ENCODE measurements around the gene ASXL1. TPM values are rescaled to one million over a fixed set of nuclear protein-coding genes. Genes with fewer than 3 reads are reported as not detected.

The ASXL1 gene
- total and polyA plus RNA-seq, 5 donors from 2014 or later: 15.0 to 314 (median 21.7) TPM

- Mint-ChIP-seq H3K27ac (no peak overlapping the region), H3K36me3 (no peaks in the 10 kb centered on the region), H3K4me3 (no peak overlapping the region), H3K4me1 (peaks cover 0 to 52% (median 21%) of the 10 kb centered on the region in 4 donors), H3K27me3 (no peaks in the 10 kb centered on the region), H3K9me3 (no peaks in the 10 kb centered on the region)
- ATAC-seq (ENCODE audit: low read depth in 2 of 2) (no peak), DNase-seq (no peak)
- Histone ChIP-seq H3K27ac (ENCODE audit: insufficient read depth, low read length, poor library complexity, severe bottlenecking) (no peak overlapping the region), H3K36me3 (ENCODE audit: control insufficient read depth, insufficient read depth, low read length) (peaks cover 25% of the 10 kb centered on the region), H3K4me1 (ENCODE audit: control insufficient read depth, insufficient read depth, low read length, poor library complexity, severe bottlenecking) (peaks cover 13% of the 10 kb centered on the region), H3K27me3 (ENCODE audit: control insufficient read depth, insufficient read depth, low read length) (no peaks in the 10 kb centered on the region), H3K9me3 (ENCODE audit: control insufficient read depth in 2 of 2, low read length in 2 of 2) (no peaks in the 10 kb centered on the region), H3K4me3 (ENCODE audit: low read depth, low read length) (no peak overlapping the region)
Measured at GRCh38 chr20:32474009-32474716, 116.0 kb downstream of the ASXL1 start.

GRCh38 chr20:32474717-32474966 lies 116.5 kb downstream of the ASXL1 start:
- Mint-ChIP-seq H3K4me3 (no peak overlapping the region), H3K9me3 (no peaks in the 10 kb centered on the region), H3K27me3 (no peaks in the 10 kb centered on the region), H3K36me3 (no peaks in the 10 kb centered on the region), H3K27ac (no peak overlapping the region), H3K4me1 (peaks cover 0 to 57% (median 25%) of the 10 kb centered on the region in 4 donors)
- Histone ChIP-seq H3K4me1 (ENCODE audit: control insufficient read depth, insufficient read depth, low read length, poor library complexity, severe bottlenecking) (peaks cover 13% of the 10 kb centered on the region), H3K27ac (ENCODE audit: insufficient read depth, low read length, poor library complexity, severe bottlenecking) (no peak overlapping the region), H3K9me3 (ENCODE audit: control insufficient read depth in 2 of 2, low read length in 2 of 2) (no peaks in the 10 kb centered on the region), H3K4me3 (ENCODE audit: low read depth, low read length) (no peak overlapping the region), H3K27me3 (ENCODE audit: control insufficient read depth, insufficient read depth, low read length) (no peaks in the 10 kb centered on the region), H3K36me3 (ENCODE audit: control insufficient read depth, insufficient read depth, low read length) (peaks cover 25% of the 10 kb centered on the region)
- no peak for ATAC-seq (ENCODE audit: low read depth in 2 of 2)
- DNase-seq: no peak

- H3K36me3 Mint-ChIP-seq: no peaks in the 10 kb centered on the region
- Histone ChIP-seq H3K9me3 (ENCODE audit: control insufficient read depth in 2 of 2, low read length in 2 of 2) (no peaks in the 10 kb centered on the region), H3K27ac (ENCODE audit: insufficient read depth, low read length, poor library complexity, severe bottlenecking) (peak overlapping the region; percentile 49), H3K27me3 (ENCODE audit: control insufficient read depth, insufficient read depth, low read length) (no peaks in the 10 kb centered on the region), H3K36me3 (ENCODE audit: control insufficient read depth, insufficient read depth, low read length) (peaks cover 25% of the 10 kb centered on the region), H3K4me3 (ENCODE audit: low read depth, low read length) (no peak overlapping the region), H3K4me1 (ENCODE audit: control insufficient read depth, insufficient read depth, low read length, poor library complexity, severe bottlenecking) (peaks cover 13% of the 10 kb centered on the region)
- H3K4me1 Mint-ChIP-seq: peaks cover 0 to 60% (median 29%) of the 10 kb centered on the region in 4 donors
- no peak overlapping the region for H3K4me3 Mint-ChIP-seq
- no peaks in the 10 kb centered on the region for H3K27me3 Mint-ChIP-seq
- H3K9me3 Mint-ChIP-seq: no peaks in the 10 kb centered on the region
- DNase-seq (no peak), ATAC-seq (ENCODE audit: low read depth in 2 of 2) (no peak)
- peak overlapping the region in 2 of 3 donors; percentile 60 to 87 for H3K27ac Mint-ChIP-seq
Measured at GRCh38 chr20:32474967-32475811, 117.1 kb downstream of the ASXL1 start.

GRCh38 chr20:32476684-32477593 lies 118.8 kb downstream of the ASXL1 start:
- Histone ChIP-seq H3K4me1 (ENCODE audit: control insufficient read depth, insufficient read depth, low read length, poor library complexity, severe bottlenecking) (peaks cover 23% of the 10 kb centered on the region), H3K27me3 (ENCODE audit: control insufficient read depth, insufficient read depth, low read length) (no peaks in the 10 kb centered on the region), H3K4me3 (ENCODE audit: low read depth, low read length) (no peak overlapping the region), H3K27ac (ENCODE audit: insufficient read depth, low read length, poor library complexity, severe bottlenecking) (no peak overlapping the region), H3K36me3 (ENCODE audit: control insufficient read depth, insufficient read depth, low read length) (peaks cover 20% of the 10 kb centered on the region), H3K9me3 (ENCODE audit: control insufficient read depth in 2 of 2, low read length in 2 of 2) (no peaks in the 10 kb centered on the region)
- DNase-seq (no peak), ATAC-seq (ENCODE audit: low read depth in 2 of 2) (no peak)
- H3K36me3 Mint-ChIP-seq: no peaks in the 10 kb centered on the region
- H3K4me3 Mint-ChIP-seq: peak overlapping the region; percentile 36 to 79 (median 70)
- peaks cover 0 to 62% (median 31%) of the 10 kb centered on the region in 4 donors for H3K4me1 Mint-ChIP-seq
- H3K27me3 Mint-ChIP-seq: no peaks in the 10 kb centered on the region
- no peaks in the 10 kb centered on the region for H3K9me3 Mint-ChIP-seq
- H3K27ac Mint-ChIP-seq: peak overlapping the region; percentile 87 to 93 (median 90)

- Mint-ChIP-seq H3K4me3 (peak overlapping the region in 3 of 4 donors; percentile 36 to 77 (median 69)), H3K4me1 (peaks cover 0 to 64% (median 31%) of the 10 kb centered on the region in 4 donors)
- no peak overlapping the region for H3K27ac ChIP-seq (ENCODE audit: insufficient read depth, low read length, poor library complexity, severe bottlenecking)
Measured at GRCh38 chr20:32477594-32478512, 119.7 kb downstream of the ASXL1 start.

GRCh38 chr20:32478576-32478975 lies 120.4 kb downstream of the ASXL1 start:
- ATAC-seq (ENCODE audit: low read depth in 2 of 2) (no peak), DNase-seq (no peak)
- Mint-ChIP-seq H3K4me1 (peaks cover 0 to 61% (median 31%) of the 10 kb centered on the region in 4 donors), H3K4me3 (peak overlapping the region in 1 of 4 donors; percentile 77), H3K27me3 (no peaks in the 10 kb centered on the region), H3K27ac (peak overlapping the region; percentile 66 to 84 (median 80)), H3K36me3 (no peaks in the 10 kb centered on the region), H3K9me3 (no peaks in the 10 kb centered on the region)
- Histone ChIP-seq H3K36me3 (ENCODE audit: control insufficient read depth, insufficient read depth, low read length) (peaks cover 12% of the 10 kb centered on the region), H3K4me1 (ENCODE audit: control insufficient read depth, insufficient read depth, low read length, poor library complexity, severe bottlenecking) (peaks cover 33% of the 10 kb centered on the region), H3K4me3 (ENCODE audit: low read depth, low read length) (no peak overlapping the region), H3K9me3 (ENCODE audit: control insufficient read depth in 2 of 2, low read length in 2 of 2) (no peaks in the 10 kb centered on the region), H3K27ac (ENCODE audit: insufficient read depth, low read length, poor library complexity, severe bottlenecking) (no peak overlapping the region), H3K27me3 (ENCODE audit: control insufficient read depth, insufficient read depth, low read length) (no peaks in the 10 kb centered on the region)

More at GRCh38 chr20:32477594-32478512, 119.7 kb downstream of the ASXL1 start:
- DNase-seq (no peak), ATAC-seq (ENCODE audit: low read depth in 2 of 2) (no peak)
- H3K9me3 ChIP-seq (ENCODE audit: control insufficient read depth in 2 of 2, low read length in 2 of 2): no peaks in the 10 kb centered on the region
- H3K36me3 ChIP-seq (ENCODE audit: control insufficient read depth, insufficient read depth, low read length): peaks cover 12% of the 10 kb centered on the region
- Mint-ChIP-seq H3K27ac (peak overlapping the region; percentile 71 to 87 (median 80)), H3K36me3 (no peaks in the 10 kb centered on the region), H3K27me3 (no peaks in the 10 kb centered on the region), H3K9me3 (no peaks in the 10 kb centered on the region)
- peaks cover 32% of the 10 kb centered on the region for H3K4me1 ChIP-seq (ENCODE audit: control insufficient read depth, insufficient read depth, low read length, poor library complexity, severe bottlenecking)
- H3K27me3 ChIP-seq (ENCODE audit: control insufficient read depth, insufficient read depth, low read length): no peaks in the 10 kb centered on the region
- no peak overlapping the region for H3K4me3 ChIP-seq (ENCODE audit: low read depth, low read length)

Measured in CD4-positive, CD25-positive, alpha-beta regulatory T cell (primary cell).